Measurements from ENCODE around the gene ACTL7B.

The ACTL7B gene

DNA sequence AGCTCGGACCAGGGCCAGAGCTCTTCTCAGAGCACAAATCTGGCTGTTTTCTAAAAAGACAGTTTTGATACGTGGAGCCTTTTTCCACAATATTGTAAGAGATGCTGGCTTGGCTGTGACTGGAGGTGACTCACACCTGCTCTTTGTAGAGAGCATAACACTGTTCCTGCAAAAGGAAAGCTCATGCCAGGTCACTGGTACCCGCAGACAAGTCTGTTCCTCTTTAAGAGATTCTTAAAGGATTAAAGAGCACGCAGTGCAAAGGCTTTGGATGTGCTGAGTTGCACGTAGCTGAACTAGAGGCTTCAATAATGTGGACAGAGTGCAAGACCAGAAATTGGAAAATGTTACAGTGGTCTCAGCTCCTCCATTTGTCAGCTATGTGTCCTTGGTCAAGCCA, 19.0 kb downstream of the ACTL7B start:
- TF ChIP-seq, protein P1, sequence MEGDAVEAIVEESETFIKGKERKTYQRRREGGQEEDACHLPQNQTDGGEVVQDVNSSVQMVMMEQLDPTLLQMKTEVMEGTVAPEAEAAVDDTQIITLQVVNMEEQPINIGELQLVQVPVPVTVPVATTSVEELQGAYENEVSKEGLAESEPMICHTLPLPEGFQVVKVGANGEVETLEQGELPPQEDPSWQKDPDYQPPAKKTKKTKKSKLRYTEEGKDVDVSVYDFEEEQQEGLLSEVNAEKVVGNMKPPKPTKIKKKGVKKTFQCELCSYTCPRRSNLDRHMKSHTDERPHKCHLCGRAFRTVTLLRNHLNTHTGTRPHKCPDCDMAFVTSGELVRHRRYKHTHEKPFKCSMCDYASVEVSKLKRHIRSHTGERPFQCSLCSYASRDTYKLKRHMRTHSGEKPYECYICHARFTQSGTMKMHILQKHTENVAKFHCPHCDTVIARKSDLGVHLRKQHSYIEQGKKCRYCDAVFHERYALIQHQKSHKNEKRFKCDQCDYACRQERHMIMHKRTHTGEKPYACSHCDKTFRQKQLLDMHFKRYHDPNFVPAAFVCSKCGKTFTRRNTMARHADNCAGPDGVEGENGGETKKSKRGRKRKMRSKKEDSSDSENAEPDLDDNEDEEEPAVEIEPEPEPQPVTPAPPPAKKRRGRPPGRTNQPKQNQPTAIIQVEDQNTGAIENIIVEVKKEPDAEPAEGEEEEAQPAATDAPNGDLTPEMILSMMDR (IDR thresholded peaks at IDR 0.05; ENCODE audit: low read depth, low read length, missing control alignments): no peak
- H3K4me3 ChIP-seq (replicated peaks; ENCODE audit: low read depth, low read length): no peak overlapping the region
- no peak for DNase-seq (ENCODE audit: extremely low read depth, low read depth)

DNA sequence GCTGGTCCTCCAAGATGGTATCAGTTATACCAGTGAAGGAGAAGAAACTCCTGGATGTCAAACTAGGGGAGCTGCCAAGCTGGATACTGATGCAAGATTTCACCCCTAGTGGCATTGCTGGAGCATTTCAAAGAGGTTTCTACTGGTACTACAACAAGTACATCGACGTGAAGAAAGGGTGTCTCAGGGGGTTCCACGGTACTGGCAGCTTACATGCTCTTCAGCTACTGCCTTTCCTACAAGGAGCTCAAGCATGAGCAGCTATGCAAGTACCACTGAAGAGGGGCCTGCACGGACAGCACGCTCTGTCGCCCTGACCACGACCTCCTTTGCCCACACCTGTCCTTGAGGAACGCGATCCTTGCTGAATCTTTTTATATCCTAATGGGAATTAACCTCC, 19.5 kb downstream of the ACTL7B start:
- no peak for DNase-seq (ENCODE audit: extremely low read depth, low read depth)
- TF ChIP-seq, protein P1 (IDR thresholded peaks at IDR 0.05; ENCODE audit: low read depth, low read length, missing control alignments): no peak
- no peak overlapping the region for H3K4me3 ChIP-seq (replicated peaks; ENCODE audit: low read depth, low read length)

DNA sequence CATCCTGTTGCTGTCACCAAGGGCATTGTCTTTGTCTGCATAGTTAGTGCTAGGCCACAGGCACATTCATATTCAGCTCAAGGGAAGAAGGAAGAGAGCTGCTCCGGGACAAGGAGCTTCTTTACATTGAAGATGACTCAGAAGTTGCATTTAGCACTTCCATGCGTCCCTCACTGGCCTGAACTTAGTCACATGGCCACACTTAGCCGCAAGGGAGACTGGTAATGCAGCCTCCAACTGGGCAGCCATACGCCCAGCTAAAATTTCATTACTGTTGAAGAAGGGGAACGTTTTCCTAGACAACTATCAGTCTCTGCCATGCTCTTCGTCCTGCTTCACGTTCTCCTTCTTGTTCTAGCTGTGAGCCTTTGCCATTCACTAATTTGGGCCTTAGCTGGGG, 20.0 kb downstream of the ACTL7B start:
- TF ChIP-seq, protein P1 (IDR thresholded peaks at IDR 0.05; ENCODE audit: low read depth, low read length, missing control alignments): no peak
- DNase-seq (ENCODE audit: extremely low read depth, low read depth): no peak
- no peak overlapping the region for H3K4me3 ChIP-seq (replicated peaks; ENCODE audit: low read depth, low read length)

DNA sequence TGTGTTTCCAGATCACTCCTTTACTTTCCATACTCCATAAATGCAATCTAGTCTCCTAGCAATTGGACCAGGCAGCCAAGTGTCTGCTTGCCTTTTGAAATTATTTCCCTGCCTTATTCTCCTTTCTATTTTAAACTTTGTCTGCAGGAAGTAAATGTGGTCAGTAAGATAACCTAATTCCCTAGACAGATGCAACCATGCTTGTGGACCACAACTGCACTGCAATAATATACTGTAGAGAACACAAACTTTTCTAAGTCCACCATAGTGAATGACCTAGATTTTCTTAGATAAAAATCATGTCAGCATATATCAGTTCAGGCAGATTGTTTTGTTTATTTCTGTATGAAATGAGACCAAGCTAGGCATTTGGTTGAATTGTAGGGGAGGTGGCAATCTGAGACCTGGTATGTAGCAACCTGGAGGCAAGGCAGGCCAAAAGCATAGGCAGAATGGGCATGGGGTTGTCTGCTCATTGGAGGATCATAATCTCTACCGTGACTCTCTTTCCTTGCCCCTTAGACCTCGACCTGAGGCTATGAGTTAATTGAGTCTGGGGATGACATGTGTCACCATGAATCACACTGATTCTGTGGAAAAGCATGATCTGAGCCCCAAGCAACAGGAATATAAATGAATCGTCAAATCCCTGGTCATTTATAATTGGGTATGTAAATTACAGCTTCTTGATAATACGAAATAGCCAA, 20.7 kb downstream of the ACTL7B start:
- DNase-seq (ENCODE audit: extremely low read depth, low read depth): no peak
- no peak overlapping the region for H3K4me3 ChIP-seq (replicated peaks; ENCODE audit: low read depth, low read length)
- TF ChIP-seq, protein P1 (IDR thresholded peaks at IDR 0.05; ENCODE audit: low read depth, low read length, missing control alignments): no peak

DNA sequence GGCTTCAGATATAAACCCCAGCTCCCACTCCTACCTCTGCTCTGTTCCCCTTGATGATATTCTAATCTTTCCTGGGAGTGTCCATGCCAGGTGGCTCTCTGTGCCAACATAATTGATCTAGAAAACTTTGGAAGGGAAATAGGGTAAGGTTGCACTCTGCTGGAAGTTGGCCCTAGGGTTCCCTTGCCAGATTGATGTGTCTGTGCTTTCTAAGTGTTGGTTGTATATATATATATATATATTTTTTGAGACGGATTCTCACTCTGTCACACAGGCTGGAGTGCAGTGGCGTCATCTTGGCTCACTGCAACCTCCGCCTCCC, 23.6 kb downstream of the ACTL7B start:
- no peak for DNase-seq (ENCODE audit: extremely low read depth, low read depth)
- TF ChIP-seq, protein P1 (IDR thresholded peaks at IDR 0.05; ENCODE audit: low read depth, low read length, missing control alignments): no peak
- H3K4me3 ChIP-seq (replicated peaks; ENCODE audit: low read depth, low read length): no peak overlapping the region

DNA sequence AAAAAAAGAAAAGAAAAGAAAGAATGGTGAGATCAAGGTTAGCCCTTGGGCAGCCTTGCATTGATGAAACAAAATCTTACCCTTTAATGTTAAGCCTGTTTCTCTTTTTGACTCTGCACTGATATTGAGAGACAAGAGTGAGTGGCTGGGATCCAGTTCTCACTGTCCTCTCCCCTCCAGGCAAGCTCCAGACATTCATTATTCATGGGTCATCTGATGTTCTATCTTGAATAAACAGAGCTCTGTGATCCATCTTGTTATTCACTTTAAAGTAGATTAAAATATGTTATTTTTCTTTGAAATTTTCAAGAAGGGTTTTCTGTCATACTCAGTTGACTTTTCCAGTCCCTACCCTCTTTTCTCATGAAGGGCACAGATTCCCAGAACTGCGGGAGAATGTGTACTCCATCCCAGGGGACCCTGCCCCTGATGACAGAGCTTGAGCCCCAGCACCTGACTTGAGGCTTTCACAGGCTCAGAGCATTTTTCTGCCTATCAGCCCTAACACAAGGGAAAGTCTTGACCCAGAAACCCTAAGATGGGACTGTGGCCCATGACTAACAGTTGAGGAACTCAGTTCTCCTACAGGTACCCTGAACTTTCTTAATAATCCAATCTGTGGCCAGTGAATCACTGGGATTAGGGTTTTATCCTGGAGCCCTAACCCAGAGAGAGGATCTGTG, 24.1 kb downstream of the ACTL7B start:
- DNase-seq (ENCODE audit: extremely low read depth, low read depth): no peak
- H3K4me3 ChIP-seq (replicated peaks; ENCODE audit: low read depth, low read length): no peak overlapping the region
- TF ChIP-seq, protein P1 (IDR thresholded peaks at IDR 0.05; ENCODE audit: low read depth, low read length, missing control alignments): no peak
